ENCODE data around the gene SMC3. TPM values are rescaled to one million over a fixed set of nuclear protein-coding genes. Genes with fewer than 3 reads are reported as not detected.
"Not testable (repeated sequence)": the region's sequence is repeated elsewhere in the genome, so short reads cannot be mapped to it uniquely, and the experiment has no call there.

SMC3 gene
- total RNA-seq, 1 experiment from 2014 or later = 25.4 TPM

DNA sequence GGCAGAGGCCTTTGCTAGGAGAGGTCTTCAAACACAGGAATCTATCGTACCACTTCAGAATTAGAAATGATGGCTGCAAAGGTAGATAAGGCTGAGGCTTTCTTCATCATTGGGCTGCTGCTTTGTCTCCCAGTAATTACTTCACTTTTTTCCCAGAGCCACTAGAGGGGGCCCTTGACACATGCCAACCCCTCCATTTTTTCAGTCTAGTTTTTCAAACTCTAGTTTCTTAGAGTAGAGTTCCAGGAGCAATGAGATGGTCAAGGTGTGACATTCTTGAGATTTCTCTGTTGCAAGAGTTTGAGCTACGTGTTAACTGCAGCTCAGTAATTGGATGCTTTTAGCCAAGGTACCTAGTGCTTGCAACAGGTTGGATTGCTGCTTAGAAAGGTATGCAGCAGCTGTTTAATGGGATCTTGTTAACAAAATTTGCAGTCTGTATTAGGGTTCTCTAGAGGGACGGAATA is 42.8 kb downstream of the SMC3 start:
- H3K4me3 ChIP-seq = no peak overlapping the region
- no peaks in the 10 kb centered on the region for H3K27me3 ChIP-seq
- no peaks in the 10 kb centered on the region for H3K9me3 ChIP-seq
- DNase-seq = no peak
- peaks cover 7% of the 10 kb centered on the region for H3K36me3 ChIP-seq

- not testable (repeated sequence) for H3K36me3 ChIP-seq, H3K27me3 ChIP-seq, H3K4me3 ChIP-seq, H3K9me3 ChIP-seq, DNase-seq
These were observed 43.3 kb downstream of the SMC3 start for GRCh38 chr10:110610781-110611180.

DNA sequence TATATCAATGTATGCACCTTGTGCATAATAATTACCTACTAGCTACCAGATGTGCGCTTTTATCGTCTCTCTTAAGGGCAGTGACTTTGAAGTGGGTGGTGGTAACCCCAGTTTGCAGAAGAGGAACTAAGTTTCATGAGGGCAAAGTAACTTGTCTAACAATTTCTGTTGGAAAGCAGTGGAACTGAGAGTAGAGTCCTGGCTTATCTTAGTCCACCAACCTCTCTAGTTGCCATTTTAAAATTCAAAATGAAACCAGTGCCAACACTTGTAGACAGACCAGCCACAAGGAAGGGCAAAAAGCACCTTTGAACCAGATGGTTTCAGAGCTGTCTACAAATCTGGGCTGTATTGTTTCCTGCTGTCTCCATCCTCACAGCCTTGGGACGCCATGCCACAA is 44.6 kb downstream of the SMC3 start:
- no peak for DNase-seq
- H3K36me3 ChIP-seq = no peaks in the 10 kb centered on the region
- no peaks in the 10 kb centered on the region for H3K27me3 ChIP-seq
- no peak overlapping the region for H3K4me3 ChIP-seq
- no peaks in the 10 kb centered on the region for H3K9me3 ChIP-seq

DNA sequence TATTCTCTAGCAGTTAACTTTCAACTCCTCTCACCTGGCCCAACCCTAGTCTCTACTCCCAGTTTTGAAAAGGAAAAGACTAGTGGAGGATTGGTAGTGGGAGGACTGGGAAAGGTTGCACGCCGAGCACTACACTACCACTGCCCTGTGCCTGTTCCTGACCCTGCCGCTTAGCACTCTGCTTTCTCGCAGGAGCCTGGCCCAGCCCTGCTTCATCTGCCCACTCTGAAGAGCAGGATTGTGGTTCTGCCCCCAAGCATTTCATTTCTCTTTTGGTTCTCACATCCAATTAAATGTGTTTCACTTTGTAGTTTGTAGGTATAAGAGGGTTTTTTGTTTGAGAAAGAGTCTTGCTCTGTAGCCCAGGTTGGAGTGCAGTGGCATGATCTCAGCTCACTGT is 45.1 kb downstream of the SMC3 start:
- DNase-seq = no peak
- Histone ChIP-seq H3K36me3 (no peaks in the 10 kb centered on the region), H3K4me3 (no peak overlapping the region), H3K27me3 (no peaks in the 10 kb centered on the region), H3K9me3 (no peaks in the 10 kb centered on the region)

GRCh38 chr10:110613341-110613995 is 46.0 kb downstream of the SMC3 start:
- H3K4me3 ChIP-seq = no peak overlapping the region
- no peak for DNase-seq
- no peaks in the 10 kb centered on the region for H3K9me3 ChIP-seq
- H3K36me3 ChIP-seq = no peaks in the 10 kb centered on the region
- no peaks in the 10 kb centered on the region for H3K27me3 ChIP-seq

DNA sequence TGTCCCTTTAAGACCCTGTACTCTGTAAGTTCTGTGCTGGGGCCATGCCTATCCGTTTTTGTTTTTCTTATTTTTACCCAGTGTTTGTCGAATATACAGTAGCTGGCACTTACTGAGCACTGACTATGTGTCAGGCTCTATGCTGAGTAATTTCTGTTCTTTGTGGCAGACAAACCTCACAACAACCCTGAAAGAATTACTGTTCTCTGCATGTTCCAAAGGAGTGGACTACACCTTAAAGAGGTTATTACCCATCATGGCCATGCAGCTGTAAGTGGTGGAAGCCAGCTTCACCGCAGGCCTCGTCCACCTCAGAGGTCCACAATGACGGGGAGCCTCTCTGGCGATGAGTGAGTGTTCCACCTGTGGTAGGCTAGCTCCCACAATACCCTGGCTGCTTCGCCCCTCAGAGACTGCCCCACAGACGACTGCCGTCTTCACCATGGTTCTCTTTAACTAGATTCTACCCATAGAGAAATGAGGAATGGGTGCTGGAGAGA is 46.6 kb downstream of the SMC3 start:
- no peak for DNase-seq
- no peaks in the 10 kb centered on the region for H3K9me3 ChIP-seq
- no peak overlapping the region for H3K4me3 ChIP-seq
- H3K27me3 ChIP-seq = no peaks in the 10 kb centered on the region
- H3K36me3 ChIP-seq = no peaks in the 10 kb centered on the region

DNA sequence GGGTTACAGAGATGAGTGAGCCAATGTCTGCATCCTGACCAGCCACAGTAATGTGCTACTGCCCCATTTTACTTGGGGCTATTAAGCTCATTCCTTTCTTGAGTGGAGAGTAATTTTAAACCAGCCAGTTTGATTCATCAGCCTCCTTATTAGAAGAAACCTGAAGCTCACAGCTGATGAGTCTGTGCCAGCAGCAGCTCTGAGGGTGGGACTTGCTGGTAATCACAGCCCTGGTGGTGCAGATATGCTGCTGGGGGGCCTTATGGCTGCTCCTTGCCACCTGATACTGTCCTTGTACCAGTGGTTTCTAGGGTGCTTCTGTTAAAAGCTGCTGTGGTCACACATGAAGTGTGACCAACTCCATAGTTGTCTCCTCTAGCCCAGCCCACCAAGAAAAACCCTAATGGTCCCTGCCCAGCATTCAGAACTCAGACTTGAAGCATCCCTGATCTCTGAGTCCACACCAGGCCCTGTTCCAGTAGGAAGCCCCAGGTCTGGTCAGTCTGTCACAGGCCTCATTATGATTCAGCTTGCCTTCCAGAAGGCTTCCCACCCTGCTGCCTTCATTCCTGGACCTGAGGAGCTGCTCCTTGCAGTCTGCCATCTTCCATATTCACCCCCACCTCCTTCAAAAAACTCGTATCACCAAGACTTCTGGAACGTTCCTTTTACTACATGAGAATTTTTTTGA is 47.7 kb downstream of the SMC3 start:
- H3K4me3 ChIP-seq = no peak overlapping the region
- no peaks in the 10 kb centered on the region for H3K27me3 ChIP-seq
- no peaks in the 10 kb centered on the region for H3K9me3 ChIP-seq
- no peak for DNase-seq
- H3K36me3 ChIP-seq = no peaks in the 10 kb centered on the region

- no peak overlapping the region for H3K4me3 ChIP-seq
- no peaks in the 10 kb centered on the region for H3K9me3 ChIP-seq
- no peaks in the 10 kb centered on the region for H3K36me3 ChIP-seq
- DNase-seq = no peak
- no peaks in the 10 kb centered on the region for H3K27me3 ChIP-seq
These were observed 49.1 kb downstream of the SMC3 start for GRCh38 chr10:110616493-110617033.

GRCh38 chr10:110617425-110618229 is 50.1 kb downstream of the SMC3 start:
- Histone ChIP-seq H3K9me3 (no peaks in the 10 kb centered on the region), H3K36me3 (no peaks in the 10 kb centered on the region), H3K4me3 (no peak overlapping the region), H3K27me3 (no peaks in the 10 kb centered on the region)
- DNase-seq = no peak

DNA sequence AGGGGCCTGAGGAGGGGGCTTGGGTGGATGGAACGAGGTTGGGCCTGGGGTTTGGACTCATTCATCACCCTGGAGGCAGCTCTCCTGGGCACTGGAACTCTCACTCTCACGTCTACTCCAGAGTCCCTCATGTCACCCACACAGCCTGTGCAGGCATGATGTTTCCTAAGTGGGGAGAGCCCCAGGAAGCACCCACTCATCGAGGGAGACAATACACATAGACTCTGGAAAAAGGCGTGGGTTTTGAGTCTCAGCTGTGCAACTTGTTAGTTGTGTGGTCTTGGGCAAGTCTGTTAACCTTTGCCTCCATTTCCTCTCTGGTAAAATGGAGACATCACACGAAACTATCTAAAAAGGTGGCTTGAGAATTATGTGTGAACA is 50.7 kb downstream of the SMC3 start:
- Histone ChIP-seq H3K27me3 (no peaks in the 10 kb centered on the region), H3K4me3 (no peak overlapping the region), H3K36me3 (no peaks in the 10 kb centered on the region), H3K9me3 (no peaks in the 10 kb centered on the region)
- DNase-seq = no peak

- Histone ChIP-seq H3K27me3 (no peaks in the 10 kb centered on the region), H3K4me3 (no peak overlapping the region), H3K9me3 (no peaks in the 10 kb centered on the region), H3K36me3 (no peaks in the 10 kb centered on the region)
- no peak for DNase-seq
These were observed 52.3 kb downstream of the SMC3 start for GRCh38 chr10:110619514-110620397.

DNA sequence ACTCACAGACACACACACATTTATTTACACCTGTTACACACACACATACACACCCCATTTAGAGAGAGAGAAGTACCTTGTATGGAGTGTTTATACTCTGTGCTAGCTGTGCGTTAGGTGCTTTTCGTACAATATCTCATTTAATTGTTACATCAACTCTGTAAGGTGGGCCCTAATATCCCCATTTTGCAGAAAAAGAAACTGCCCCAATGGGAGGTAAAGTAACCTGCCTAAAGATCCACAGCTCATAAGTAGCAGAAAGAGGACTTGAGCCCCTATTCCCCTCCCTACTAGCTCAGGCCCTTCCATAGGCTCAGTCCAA is 52.9 kb downstream of the SMC3 start:
- no peaks in the 10 kb centered on the region for H3K9me3 ChIP-seq
- DNase-seq = no peak
- no peak overlapping the region for H3K4me3 ChIP-seq
- no peaks in the 10 kb centered on the region for H3K36me3 ChIP-seq
- no peaks in the 10 kb centered on the region for H3K27me3 ChIP-seq

DNA sequence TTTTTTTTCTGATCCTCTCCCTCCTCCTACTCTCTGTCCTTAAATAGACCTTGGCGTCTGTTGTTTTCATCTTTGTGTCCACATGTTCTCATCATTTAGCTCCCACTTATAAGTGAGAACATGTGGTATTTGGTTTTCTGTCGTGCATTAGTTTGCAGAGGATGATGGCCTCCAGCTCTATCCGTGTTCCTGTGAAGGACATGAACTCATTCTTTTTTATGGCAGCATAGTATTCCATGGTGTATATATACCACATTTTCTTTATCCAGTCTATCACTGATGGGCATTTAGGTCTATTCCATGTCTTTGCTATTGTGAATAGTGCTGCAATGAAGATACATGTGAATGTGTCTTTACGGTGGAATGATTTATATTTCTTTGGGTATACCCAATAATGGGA is 55.8 kb downstream of the SMC3 start:
- H3K36me3 ChIP-seq, H3K4me3 ChIP-seq, H3K9me3 ChIP-seq, DNase-seq, H3K27me3 ChIP-seq: not testable (repeated sequence)

GRCh38 chr10:110625356-110625894 is 57.9 kb downstream of the SMC3 start:
- H3K9me3 ChIP-seq = no peaks in the 10 kb centered on the region
- H3K36me3 ChIP-seq = no peaks in the 10 kb centered on the region
- DNase-seq = no peak
- H3K27me3 ChIP-seq = no peaks in the 10 kb centered on the region
- H3K4me3 ChIP-seq = no peak overlapping the region

DNA sequence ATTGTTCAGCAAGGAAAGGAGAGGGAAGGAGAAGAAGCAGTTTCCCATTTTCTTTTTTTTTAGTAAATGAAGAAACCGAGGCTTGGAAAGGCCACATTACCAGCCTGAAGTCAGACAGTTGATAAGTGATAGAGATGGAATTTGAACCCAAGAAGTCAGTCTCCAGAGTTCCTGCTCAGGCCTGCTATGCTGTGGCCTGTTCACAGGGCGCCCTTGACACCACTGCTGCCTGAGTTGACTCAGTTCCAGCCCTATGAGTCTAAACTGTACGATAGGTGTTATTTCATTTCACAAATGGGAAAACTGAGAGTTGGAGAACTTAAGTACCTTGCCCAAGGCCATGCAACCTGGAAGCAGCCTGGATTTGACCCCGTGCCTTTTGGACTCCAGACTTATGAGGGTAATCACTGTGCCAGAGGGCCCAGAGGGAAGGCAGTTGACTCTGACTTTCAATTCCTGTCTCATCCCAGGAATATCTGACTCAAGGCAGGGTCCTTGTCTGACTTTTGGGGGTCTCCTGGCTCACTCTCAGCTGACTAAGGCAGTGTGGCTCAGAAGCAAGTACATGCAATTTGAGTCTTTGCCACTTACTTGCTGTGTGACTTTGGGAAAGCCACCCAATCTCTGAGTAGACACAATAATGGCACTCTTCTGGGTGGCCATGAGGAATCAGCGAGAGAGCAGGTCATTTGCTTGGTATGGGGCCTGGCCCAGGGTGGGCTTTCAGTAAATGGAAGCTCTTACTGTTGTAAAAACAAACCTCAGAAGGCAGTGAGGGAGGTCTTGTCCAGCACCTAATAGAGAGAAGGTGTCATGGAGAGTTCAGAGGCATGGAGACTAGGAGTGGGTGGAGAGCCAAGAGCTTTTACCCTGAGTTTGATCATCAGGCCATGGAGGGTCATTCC is 58.7 kb downstream of the SMC3 start:
- no peak for DNase-seq
- Histone ChIP-seq H3K27me3 (no peaks in the 10 kb centered on the region), H3K4me3 (no peak overlapping the region), H3K36me3 (no peaks in the 10 kb centered on the region), H3K9me3 (no peaks in the 10 kb centered on the region)

Measured in MG63 (cell line).